Ascending aorta (tissue), 2 donors: ENCODE results near the gene SFMBT2. TPM values are rescaled to one million over a fixed set of nuclear protein-coding genes. Genes with fewer than 3 reads are reported as not detected.
"Not testable (repeated sequence)": the region's sequence is repeated elsewhere in the genome, so short reads cannot be mapped to it uniquely, and the experiment has no call there.

Experiments used
- DNase-seq, 2 donors: peaks; one replicate each; pipeline ENCODE4 v3.0.0-alpha.2; 2019; ENCODE audit warnings: low spot score in 2 of 2
- H3K27ac ChIP-seq, 2 donors: fragments of 200-600 bp; sonication (generic); one replicate each; pipeline ENCODE4 v1.5.1; 2016 to 2017; ENCODE audit warnings: mild to moderate bottlenecking in 1 of 2
- H3K27me3 ChIP-seq: fragments of 200-600 bp; sonication (generic); one replicate; pipeline ENCODE4 v1.5.1; 2017
- H3K36me3 ChIP-seq, 2 donors: fragments of 200-600 bp; sonication (generic); one replicate each; pipeline ENCODE4 v1.5.1; 2016
- H3K4me1 ChIP-seq, 2 donors: fragments of 200-600 bp; sonication (generic); one replicate each; pipeline ENCODE4 v1.5.1; 2016 to 2017; ENCODE audit warnings: mild to moderate bottlenecking in 1 of 2
- H3K4me3 ChIP-seq, 2 donors: fragments of 200-600 bp; sonication (generic); one replicate each; pipeline ENCODE4 v1.5.1; 2016 to 2017; ENCODE audit warnings: mild to moderate bottlenecking in 1 of 2
- H3K9me3 ChIP-seq, 2 donors: fragments of 200-600 bp; sonication (generic); one replicate each; pipeline ENCODE4 v1.5.1; 2016
- intact Hi-C: fragments of 100-400 bp; cut with DNase I; formaldehyde crosslinking; loops from one replicate; pipeline ENCODE4 v1.15.1; 2023
- total RNA-seq: library from RNA; depleted of rRNA; stranded (reverse); fragments of >200 nt; gene quantifications from one replicate; pipeline ENCODE4 v1.1.0, GENCODE V29; 2016
- TF ChIP-seq, protein P1 (sequence below), 3 experiments: fragments of 200-600 bp in 2 of 3; fragments of 450-650 bp in 1 of 3; sonication (generic) in 2 of 3; IDR thresholded peaks; one replicate each; pipeline ENCODE4 v1.5.1; 2016 to 2019; ENCODE audit warnings: antibody characterized with exemption in 3 of 3, mild to moderate bottlenecking in 1 of 3, moderate library complexity in 1 of 3

Gene SFMBT2
- total RNA-seq, 1 donor from 2014 or later = 2.2 TPM

DNA sequence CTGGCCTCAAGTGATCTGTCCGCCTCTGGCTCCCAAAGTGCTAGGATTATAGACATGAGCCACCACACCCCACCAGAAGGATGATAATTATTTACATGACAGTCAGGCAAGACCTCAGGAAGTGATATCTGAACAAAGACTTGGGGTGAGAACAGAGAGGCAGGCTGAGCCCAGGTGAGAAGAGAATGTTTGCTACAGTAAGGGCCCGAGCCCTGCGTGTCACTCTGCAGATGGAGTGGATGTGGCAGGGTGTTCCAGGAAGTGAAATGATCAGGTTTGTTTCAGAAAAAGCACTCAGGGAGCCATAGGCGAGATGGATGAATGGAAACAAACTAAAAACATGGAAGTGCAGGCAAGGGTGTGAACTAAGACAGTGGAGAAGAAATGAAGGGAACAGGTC is 22.2 kb downstream of the SFMBT2 start:
- DNase-seq = no peak
- TF ChIP-seq, protein P1, sequence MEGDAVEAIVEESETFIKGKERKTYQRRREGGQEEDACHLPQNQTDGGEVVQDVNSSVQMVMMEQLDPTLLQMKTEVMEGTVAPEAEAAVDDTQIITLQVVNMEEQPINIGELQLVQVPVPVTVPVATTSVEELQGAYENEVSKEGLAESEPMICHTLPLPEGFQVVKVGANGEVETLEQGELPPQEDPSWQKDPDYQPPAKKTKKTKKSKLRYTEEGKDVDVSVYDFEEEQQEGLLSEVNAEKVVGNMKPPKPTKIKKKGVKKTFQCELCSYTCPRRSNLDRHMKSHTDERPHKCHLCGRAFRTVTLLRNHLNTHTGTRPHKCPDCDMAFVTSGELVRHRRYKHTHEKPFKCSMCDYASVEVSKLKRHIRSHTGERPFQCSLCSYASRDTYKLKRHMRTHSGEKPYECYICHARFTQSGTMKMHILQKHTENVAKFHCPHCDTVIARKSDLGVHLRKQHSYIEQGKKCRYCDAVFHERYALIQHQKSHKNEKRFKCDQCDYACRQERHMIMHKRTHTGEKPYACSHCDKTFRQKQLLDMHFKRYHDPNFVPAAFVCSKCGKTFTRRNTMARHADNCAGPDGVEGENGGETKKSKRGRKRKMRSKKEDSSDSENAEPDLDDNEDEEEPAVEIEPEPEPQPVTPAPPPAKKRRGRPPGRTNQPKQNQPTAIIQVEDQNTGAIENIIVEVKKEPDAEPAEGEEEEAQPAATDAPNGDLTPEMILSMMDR (IDR thresholded peaks at IDR 0.05) = no peak
- no peak overlapping the region for H3K4me3 ChIP-seq

DNA sequence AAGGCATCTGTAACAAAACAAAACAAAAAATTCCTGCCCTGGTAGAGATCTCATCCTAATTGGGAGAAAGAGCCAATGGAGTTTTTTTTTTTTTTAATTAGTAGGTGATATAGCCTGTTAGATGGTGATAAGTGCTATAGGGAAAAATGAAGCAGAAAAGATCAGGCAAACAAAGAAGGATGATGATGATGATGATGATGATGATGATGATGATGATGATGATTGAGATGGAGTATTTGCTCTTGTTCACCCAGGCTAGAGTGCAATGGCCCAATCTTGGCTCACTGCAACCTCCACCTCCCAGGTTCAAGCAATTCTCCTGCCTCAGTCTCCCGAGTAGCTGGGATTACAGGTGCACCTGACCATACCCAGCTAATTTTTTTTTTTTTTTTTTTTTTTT is 22.7 kb downstream of the SFMBT2 start:
- H3K27ac ChIP-seq, H3K4me3 ChIP-seq, DNase-seq, H3K27me3 ChIP-seq, H3K36me3 ChIP-seq, H3K9me3 ChIP-seq, intact Hi-C loops, H3K4me1 ChIP-seq: not testable (repeated sequence)

More for the DNA sequence above, 22.2 kb downstream of the SFMBT2 start:
- Histone ChIP-seq H3K36me3 (no peaks in the 10 kb centered on the region), H3K27me3 (no peaks in the 10 kb centered on the region), H3K4me1 (no peaks in the 10 kb centered on the region), H3K9me3 (no peaks in the 10 kb centered on the region), H3K27ac (no peak overlapping the region)
- intact Hi-C loops = no loop called here

DNA sequence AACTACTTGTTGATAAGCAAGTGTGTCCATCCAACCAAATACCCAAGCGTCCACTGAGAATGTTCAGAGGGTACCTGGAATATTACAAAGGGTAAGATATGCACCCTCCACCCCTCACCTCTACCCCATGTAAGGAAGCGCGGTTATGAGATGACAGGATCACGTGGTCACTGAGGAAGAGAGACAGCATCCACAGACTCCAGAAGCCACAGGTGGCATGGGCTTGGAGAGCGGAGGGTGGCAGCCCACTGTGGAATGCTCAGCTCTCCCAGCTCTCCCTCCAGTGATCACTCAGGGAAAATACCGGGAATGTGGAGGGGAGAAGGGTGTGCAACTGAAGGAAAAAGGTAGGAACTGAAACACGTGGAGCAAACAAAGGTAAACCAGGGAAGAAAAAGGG is 25.7 kb downstream of the SFMBT2 start:
- Histone ChIP-seq H3K4me1 (no peaks in the 10 kb centered on the region), H3K4me3 (no peak overlapping the region), H3K27ac (no peak overlapping the region), H3K36me3 (no peaks in the 10 kb centered on the region), H3K27me3 (no peaks in the 10 kb centered on the region), H3K9me3 (no peaks in the 10 kb centered on the region)
- intact Hi-C loops = no loop called here
- TF ChIP-seq, protein P1 (IDR thresholded peaks at IDR 0.05) = no peak
- no peak for DNase-seq

DNA sequence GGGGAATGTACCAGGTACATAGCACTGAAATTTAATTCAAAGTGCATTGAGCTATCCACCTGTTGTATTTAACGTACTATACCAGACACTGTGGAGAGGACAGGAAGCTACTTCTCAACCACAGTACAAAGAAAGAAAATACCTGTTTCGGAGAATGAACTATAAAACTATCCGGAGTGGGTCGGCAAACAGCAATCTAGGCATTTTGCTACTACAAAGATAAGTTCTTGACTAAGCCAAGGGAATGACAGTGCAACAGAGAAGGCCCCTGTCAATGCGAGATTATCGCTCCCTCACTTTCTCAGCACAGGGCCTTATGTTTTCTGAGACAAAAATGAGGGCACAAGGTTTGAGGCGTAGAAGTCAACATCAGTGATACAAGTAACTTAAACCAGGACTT is 27.4 kb downstream of the SFMBT2 start:
- TF ChIP-seq, protein P1 (IDR thresholded peaks at IDR 0.05) = no peak
- H3K27me3 ChIP-seq = no peaks in the 10 kb centered on the region
- H3K4me1 ChIP-seq = no peaks in the 10 kb centered on the region
- intact Hi-C loops = no loop called here
- H3K4me3 ChIP-seq = no peak overlapping the region
- H3K36me3 ChIP-seq = no peaks in the 10 kb centered on the region
- no peaks in the 10 kb centered on the region for H3K9me3 ChIP-seq
- DNase-seq = no peak
- no peak overlapping the region for H3K27ac ChIP-seq

DNA sequence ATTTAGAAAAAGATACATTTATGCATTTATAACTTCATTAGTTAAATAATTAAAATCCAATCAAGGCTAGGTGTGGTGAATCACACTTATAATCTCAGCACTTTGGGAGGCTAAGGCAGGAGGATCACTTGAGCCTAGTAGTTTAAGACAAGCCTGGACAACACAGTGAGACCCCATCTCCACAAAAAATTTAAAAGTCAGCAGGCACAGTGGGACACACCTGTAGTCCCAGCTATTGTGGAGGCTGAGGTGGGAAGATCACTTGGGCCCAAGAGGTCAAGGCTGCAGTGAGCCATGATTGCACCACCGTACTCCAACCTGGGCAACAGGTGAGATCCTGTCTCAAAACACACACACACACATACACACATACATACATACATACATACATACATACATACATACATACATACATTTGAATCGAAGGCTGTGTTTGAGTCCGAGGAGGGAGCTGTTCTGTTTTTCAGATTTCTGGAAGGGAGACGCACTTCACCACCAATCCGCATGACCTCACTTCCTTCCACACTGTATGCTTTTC is 30.1 kb downstream of the SFMBT2 start:
- no peaks in the 10 kb centered on the region for H3K4me1 ChIP-seq
- intact Hi-C loops = no loop called here
- no peak for DNase-seq
- TF ChIP-seq, protein P1 (IDR thresholded peaks at IDR 0.05) = no peak
- no peak overlapping the region for H3K4me3 ChIP-seq
- H3K9me3 ChIP-seq = no peaks in the 10 kb centered on the region
- no peak overlapping the region for H3K27ac ChIP-seq
- H3K27me3 ChIP-seq = no peaks in the 10 kb centered on the region
- H3K36me3 ChIP-seq = no peaks in the 10 kb centered on the region

DNA sequence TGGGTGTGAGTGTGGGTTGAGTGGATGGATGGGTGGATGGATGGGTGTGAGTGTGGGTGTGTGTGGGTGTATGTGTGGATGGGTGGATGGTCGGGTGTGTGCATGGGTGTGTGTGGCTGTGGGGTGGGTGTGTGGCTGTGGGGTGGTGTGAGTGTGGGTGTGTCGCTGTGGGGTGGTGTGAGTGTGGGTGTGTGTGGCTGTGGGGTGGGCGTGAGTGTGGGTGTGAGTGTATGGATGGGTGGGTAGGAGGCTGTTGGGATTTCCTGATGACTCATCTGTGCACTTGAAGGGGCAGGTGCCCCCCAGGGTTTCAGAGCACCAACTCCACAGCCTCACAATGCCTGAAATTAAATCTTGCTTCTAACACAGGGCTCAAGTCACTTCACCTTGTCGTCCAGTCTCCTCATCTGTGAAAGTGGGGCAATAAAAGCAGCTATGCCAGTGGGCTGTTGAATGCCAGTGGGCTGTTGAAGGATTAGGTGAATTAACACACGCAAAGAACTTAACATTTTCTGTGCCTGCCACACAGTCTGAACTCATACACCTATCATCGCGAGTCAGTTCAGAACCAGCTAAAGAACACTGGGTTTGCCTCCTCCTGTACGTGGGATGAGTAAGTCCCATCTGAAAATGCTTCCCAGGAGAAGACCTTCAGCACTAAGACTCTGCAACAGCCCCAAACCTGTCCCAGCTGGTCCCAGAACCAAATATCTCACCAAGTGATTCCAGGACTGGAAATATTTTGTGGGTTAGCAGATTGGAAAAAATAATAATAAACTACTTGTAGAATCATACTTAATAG is 32.0 kb downstream of the SFMBT2 start:
- H3K4me3 ChIP-seq = no peak overlapping the region
- TF ChIP-seq, protein P1 (IDR thresholded peaks at IDR 0.05) = no peak
- DNase-seq = no peak
- intact Hi-C loops = no loop called here
- H3K36me3 ChIP-seq = no peaks in the 10 kb centered on the region
- H3K4me1 ChIP-seq = no peaks in the 10 kb centered on the region
- H3K27me3 ChIP-seq = no peaks in the 10 kb centered on the region
- no peak overlapping the region for H3K27ac ChIP-seq
- no peaks in the 10 kb centered on the region for H3K9me3 ChIP-seq
